HCT116 (cell line): Measurements from ENCODE around the gene ATP6V1G3. TPM values are rescaled to one million over a fixed set of nuclear protein-coding genes. Genes with fewer than 3 reads are reported as not detected.

ENCODE experiments used
- ATAC-seq: fragments of 200-7000 bp; cut with Tn5 transposase; 2 replicates; pipeline ENCODE4 v1.9.1; 2020; ENCODE audit warnings: mild to moderate bottlenecking, moderate library complexity
- BruUV-seq: library from RNA; stranded (reverse); fragments of 400-500 nt; replicated peaks from 2 replicates; lab custom pipeline; 2021; lab: Mats Ljungman, UMichigan
- CTCF ChIA-PET: fragments of 300-600 bp; sonication (Branson Sonifier 250); formaldehyde crosslinking; loops from one replicate; lab custom pipeline; 2021; ENCODE audit warnings: antibody characterized with exemption; lab: Charles Lee
- POLR2A ChIA-PET: fragments of 300-600, 350-600 bp; sonication (Branson Sonifier 250); formaldehyde crosslinking; loops from one replicate; lab custom pipeline; 2021; ENCODE audit warnings: antibody characterized with exemption; lab: Charles Lee
- RAD21 ChIA-PET, 2 experiments: fragments of 300-600 bp; sonication (Branson Sonifier 250); formaldehyde crosslinking; loops; one replicate each; lab custom pipeline; 2023; ENCODE audit warnings: low total read pairs in 2 of 2; ENCODE audit not compliant: uncharacterized antibody in 2 of 2, unreplicated experiment in 2 of 2, low non-redundant PET in 1 of 2; lab: Charles Lee
- DNase-seq: peaks from one replicate; pipeline ENCODE4 v3.0.0-alpha.2; 2010; ENCODE audit warnings: low read depth, low spot score
- H2AFZ ChIP-seq: fragments of 200-600 bp; shearing (Covaris generic), sonication (generic); 2 replicates; pipeline ENCODE4 v1.6.1; 2017; ENCODE audit warnings: low read depth, mixed run types, mixed read lengths, antibody characterized with exemption, low read length; ENCODE audit not compliant: poor library complexity, severe bottlenecking
- H3K27ac ChIP-seq: 2 replicates; pipeline ENCODE4 v1.5.1; 2012; ENCODE audit warnings: low read depth, low read length
- H3K27me3 ChIP-seq: fragments of 200-600 bp; sonication (generic); 2 replicates; pipeline ENCODE4 v1.6.1; 2016; ENCODE audit warnings: mixed run types, low read length, mixed read lengths; ENCODE audit not compliant: insufficient read depth
- H3K36me3 ChIP-seq, 2 experiments: fragments of 200-500 bp in 1 of 2; fragments of 200-600 bp in 1 of 2; sonication (Bioruptor generic) in 1 of 2; sonication (generic) in 1 of 2; 2 replicates each; pipeline versions ENCODE4 v1.5.1 to v1.6.1; 2014 to 2016; ENCODE audit warnings: low read length in 2 of 2, inconsistent platforms in 1 of 2, mixed read lengths in 1 of 2, mixed run types in 1 of 2; ENCODE audit not compliant: insufficient read depth in 2 of 2, control insufficient read depth in 1 of 2
- H3K4me1 ChIP-seq, 2 experiments: fragments of 200-600 bp in 1 of 2; sonication (generic) in 1 of 2; 2 replicates each; pipeline versions ENCODE4 v1.5.1 to v1.6.1; 2012 to 2017; ENCODE audit warnings: low read length in 2 of 2, inconsistent platforms in 1 of 2, mild to moderate bottlenecking in 1 of 2, mixed read lengths in 1 of 2, mixed run types in 1 of 2, moderate library complexity in 1 of 2; ENCODE audit not compliant: insufficient read depth in 2 of 2, control insufficient read depth in 1 of 2
- H3K4me2 ChIP-seq: fragments of 200-600 bp; sonication (generic); 2 replicates; pipeline ENCODE4 v1.6.1; 2017; ENCODE audit warnings: mixed run types, low read length, mixed read lengths
- H3K4me3 ChIP-seq, 2 experiments: fragments of 200-600 bp in 1 of 2; sonication (generic) in 1 of 2; replicated peaks in 1 of 2; 2 replicates each; pipeline ENCODE4 v1.5.1; 2011 to 2016; ENCODE audit warnings: low read length in 2 of 2, control low read depth in 1 of 2, low read depth in 1 of 2, mild to moderate bottlenecking in 1 of 2, mixed read lengths in 1 of 2, mixed run types in 1 of 2
- H3K79me2 ChIP-seq: fragments of 200-600 bp; sonication (generic); 2 replicates; pipeline ENCODE4 v1.6.1; 2017; ENCODE audit warnings: mild to moderate bottlenecking, mixed run types, low read length, moderate library complexity, mixed read lengths; ENCODE audit not compliant: insufficient read depth
- H3K9ac ChIP-seq: fragments of 200-600 bp; sonication (generic); 2 replicates; pipeline ENCODE4 v1.6.1; 2016; ENCODE audit warnings: low read length, mixed read lengths
- H3K9me2 ChIP-seq: fragments of 200-600 bp; sonication (generic), shearing (Covaris generic); 2 replicates; pipeline ENCODE4 v1.6.1; 2017; ENCODE audit warnings: mixed run types, mild to moderate bottlenecking, moderate library complexity; ENCODE audit not compliant: insufficient read depth
- H3K9me3 ChIP-seq, 2 experiments: fragments of 200-500 bp in 1 of 2; fragments of 200-600 bp in 1 of 2; sonication (Bioruptor generic) in 1 of 2; sonication (generic) in 1 of 2; 2 replicates each; pipeline ENCODE4 v1.6.1; 2014 to 2017; ENCODE audit warnings: low read length in 2 of 2, mixed read lengths in 2 of 2, inconsistent platforms in 1 of 2, low read depth in 1 of 2, mild to moderate bottlenecking in 1 of 2, mixed run types in 1 of 2, moderate library complexity in 1 of 2; ENCODE audit not compliant: control insufficient read depth in 1 of 2, insufficient read depth in 1 of 2
- H4K20me1 ChIP-seq: fragments of 200-600 bp; sonication (generic), shearing (Covaris generic); 2 replicates; pipeline ENCODE4 v1.6.1; 2017; ENCODE audit warnings: mixed run types, mild to moderate bottlenecking, moderate library complexity; ENCODE audit not compliant: insufficient read depth
- CBX3 ChIP-seq: IDR thresholded peaks from 2 replicates; pipeline ENCODE4 v1.6.1; 2012; ENCODE audit warnings: low read depth
- CEBPB ChIP-seq: IDR thresholded peaks from 2 replicates; pipeline ENCODE4 v1.6.1; 2012; ENCODE audit warnings: low read depth
- CTCF ChIP-seq, 3 experiments: fragments of 200-600 bp in 1 of 3; sonication (generic) in 1 of 3; IDR thresholded peaks in 2 of 3; conservative IDR thresholded peaks in 1 of 3; 2 replicates each; pipeline ENCODE4 v1.5.1; 2012 to 2017; ENCODE audit warnings: low read depth in 2 of 3, low read length in 2 of 3, antibody characterized with exemption in 1 of 3, borderline replicate concordance in 1 of 3, control low read depth in 1 of 3, mild to moderate bottlenecking in 1 of 3, mixed read lengths in 1 of 3, mixed run types in 1 of 3, moderate library complexity in 1 of 3; ENCODE audit not compliant: insufficient read depth in 1 of 3
- EGR1 ChIP-seq: IDR thresholded peaks from 2 replicates; pipeline ENCODE4 v1.6.1; 2012; ENCODE audit warnings: low read depth
- ELF1 ChIP-seq: IDR thresholded peaks from 2 replicates; pipeline ENCODE4 v1.6.1; 2012; ENCODE audit warnings: low read depth, borderline replicate concordance
- EZH2 ChIP-seq: fragments of 200-600 bp; sonication (generic); IDR thresholded peaks from 2 replicates; pipeline ENCODE4 v1.6.1; 2017; ENCODE audit warnings: antibody characterized with exemption, mixed run types
- EZH2phosphoT487 ChIP-seq: fragments of 200-600 bp; IDR thresholded peaks from 2 replicates; pipeline ENCODE4 v1.6.1; 2018; ENCODE audit warnings: antibody characterized with exemption, borderline replicate concordance
- FOSL1 ChIP-seq: IDR thresholded peaks from 2 replicates; pipeline ENCODE4 v1.6.1; 2012; ENCODE audit warnings: low read depth
- JUND ChIP-seq: IDR thresholded peaks from 2 replicates; pipeline ENCODE4 v1.6.1; 2012
- POLR2A ChIP-seq: IDR thresholded peaks from 2 replicates; pipeline ENCODE4 v1.7.0; 2011; ENCODE audit warnings: borderline replicate concordance; ENCODE audit not compliant: insufficient read depth, insufficient read length; ENCODE audit errors: extremely low read depth
- RAD21 ChIP-seq: IDR thresholded peaks from 2 replicates; pipeline ENCODE4 v1.6.1; 2012; ENCODE audit warnings: low read depth, mild to moderate bottlenecking
- SIN3A ChIP-seq: IDR thresholded peaks from 2 replicates; pipeline ENCODE4 v1.6.1; 2012; ENCODE audit warnings: low read depth
- SRF ChIP-seq: IDR thresholded peaks from 2 replicates; pipeline ENCODE4 v1.6.1; 2012; ENCODE audit warnings: low read depth
- ZBTB33 ChIP-seq: IDR thresholded peaks from 2 replicates; pipeline ENCODE4 v1.6.1; 2011; ENCODE audit warnings: mild to moderate bottlenecking, low read length, moderate library complexity; ENCODE audit not compliant: insufficient replicate concordance; ENCODE audit errors: extremely low read depth
- ZFX ChIP-seq: fragments of 450-650 bp; IDR thresholded peaks from 2 replicates; pipeline ENCODE4 v1.6.1; 2017
- ZNF274 ChIP-seq: fragments of 200-500 bp; sonication (Bioruptor generic); IDR thresholded peaks from 2 replicates; pipeline ENCODE4 v1.6.1; 2014; ENCODE audit warnings: mild to moderate bottlenecking, low read depth, low read length, inconsistent platforms
- intact Hi-C: fragments of 100-400 bp; cut with micrococcal nuclease; formaldehyde crosslinking; loops from 2 replicates; pipeline ENCODE4 v1.10.0; 2022
- total RNA-seq: library from RNA; stranded (reverse); gene quantifications from one replicate; pipeline ENCODE4 v1.2.1, GENCODE V29; 2021; ENCODE audit not compliant: unreplicated experiment

ATP6V1G3 gene
- total RNA-seq, 1 experiment from 2014 or later: not detected

GRCh38 chr1:198574325-198574724, 33.8 kb upstream of the ATP6V1G3 start:
- intact Hi-C loops: no loop called here
- H3K79me2 ChIP-seq: no peaks in the 10 kb centered on the region
- no peak overlapping the region for H3K4me2 ChIP-seq
- H3K9ac ChIP-seq: no peak overlapping the region
- ATAC-seq (no peak), DNase-seq (no peak)
- no peak overlapping the region for H2AFZ ChIP-seq
- H3K9me3 ChIP-seq: no peaks in the 10 kb centered on the region
- H3K4me1 ChIP-seq: no peaks in the 10 kb centered on the region
- CTCF ChIA-PET: no interaction called here
- no peaks in the 10 kb centered on the region for H3K9me2 ChIP-seq
- TF ChIP-seq ZFX (no peak), CEBPB (no peak), ELF1 (no peak), EZH2 (no peak), CTCF (IDR thresholded peaks at IDR 0.05 in 2 of 3, conservative IDR thresholded peaks at IDR 0.05 in 1 of 3; ENCODE audit: borderline replicate concordance in 1 of 3, insufficient read depth in 1 of 3, low read depth in 2 of 3, low read length in 2 of 3) (no peak), SIN3A (no peak), JUND (no peak)
- BruUV-seq: no TSS peak
- RAD21 ChIA-PET: no interaction called here
- no peak overlapping the region for H3K4me3 ChIP-seq
- H3K27me3 ChIP-seq: no peaks in the 10 kb centered on the region
- no peaks in the 10 kb centered on the region for H3K36me3 ChIP-seq
- H3K27ac ChIP-seq: no peak overlapping the region
- H4K20me1 ChIP-seq: no peaks in the 10 kb centered on the region
- POLR2A ChIA-PET: no interaction called here

GRCh38 chr1:198564716-198565115, 24.2 kb upstream of the ATP6V1G3 start:
- POLR2A ChIA-PET: no interaction called here
- no TSS peak for BruUV-seq
- TF ChIP-seq RAD21 (no peak), FOSL1 (no peak), ZNF274 (no peak), CBX3 (no peak), POLR2A (no peak), SRF (no peak), EZH2phosphoT487 (no peak), JUND (no peak), ZBTB33 (no peak), CTCF (IDR thresholded peaks at IDR 0.05 in 2 of 3, conservative IDR thresholded peaks at IDR 0.05 in 1 of 3; ENCODE audit: borderline replicate concordance in 1 of 3, insufficient read depth in 1 of 3, low read depth in 2 of 3, low read length in 2 of 3) (no peak), EGR1 (no peak), EZH2 (no peak)

More at GRCh38 chr1:198564716-198565115, 24.2 kb upstream of the ATP6V1G3 start:
- Histone ChIP-seq H2AFZ (no peak overlapping the region), H3K9me2 (no peaks in the 10 kb centered on the region), H3K36me3 (no peaks in the 10 kb centered on the region), H3K9ac (no peak overlapping the region), H3K4me1 (no peaks in the 10 kb centered on the region), H3K27ac (no peak overlapping the region), H3K79me2 (no peaks in the 10 kb centered on the region), H3K27me3 (no peaks in the 10 kb centered on the region), H3K4me3 (no peak overlapping the region), H3K4me2 (no peak overlapping the region), H4K20me1 (no peaks in the 10 kb centered on the region), H3K9me3 (no peaks in the 10 kb centered on the region)
- intact Hi-C loops: no loop called here
- ChIA-PET CTCF (no interaction called here), RAD21 (no interaction called here)
- no peak for ATAC-seq
- DNase-seq: no peak
